DMS 273 (cell line): ENCODE results near the gene ZNF518A.
A peak's percentile ranks its signal among the peaks of the same experiment; 100 is the strongest.
"Not testable (repeated sequence)": the region's sequence is repeated elsewhere in the genome, so short reads cannot be mapped to it uniquely, and the experiment has no call there.

Experiments
- DNase-seq: peaks from one replicate; lab custom pipeline; 2025; ENCODE audit not compliant: unreplicated experiment; lab: John Stamatoyannopoulos, UW

ZNF518A gene

GRCh38 chr10:96136810-96137209 lies 6.7 kb downstream of the ZNF518A start:
- peak; percentile 31 for DNase-seq

DNA sequence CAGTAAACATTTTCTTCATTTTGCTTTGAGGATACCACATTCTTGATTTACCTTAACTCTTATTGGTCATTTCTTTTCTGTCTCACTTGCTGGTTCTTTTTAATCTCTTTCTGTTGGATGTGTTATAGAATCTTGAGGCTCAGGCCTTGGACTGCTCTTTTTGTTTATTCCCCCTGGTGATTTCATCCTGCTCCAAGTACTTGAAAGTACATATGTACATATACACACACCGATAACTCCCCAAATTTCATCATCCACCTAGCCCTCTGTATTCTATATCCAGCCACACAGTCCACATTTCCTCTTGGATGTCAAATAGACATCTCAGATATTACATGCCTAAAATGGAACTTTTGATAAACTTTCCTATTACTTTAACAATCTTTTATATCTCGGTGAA lies 7.5 kb downstream of the ZNF518A start:
- DNase-seq = no peak

DNA sequence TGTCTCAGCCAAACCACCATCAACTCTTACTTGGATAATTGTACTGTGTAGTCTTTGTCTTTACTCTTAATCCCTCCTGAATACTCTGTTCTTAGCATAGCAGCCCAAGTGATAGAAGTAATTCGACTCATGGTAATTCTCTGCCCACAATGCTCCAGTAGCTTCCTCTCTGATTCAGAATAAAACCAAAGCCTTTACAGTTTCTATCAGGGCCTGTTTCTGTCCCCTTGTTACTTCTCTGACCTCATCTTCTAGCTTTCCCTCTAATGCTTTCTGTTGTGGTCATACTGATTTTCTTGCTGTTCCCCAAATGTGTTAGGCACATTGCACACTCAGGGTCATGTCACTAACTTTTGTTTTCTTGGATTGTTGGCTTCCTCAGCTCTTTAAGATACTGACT lies 8.0 kb downstream of the ZNF518A start:
- no peak for DNase-seq

DNA sequence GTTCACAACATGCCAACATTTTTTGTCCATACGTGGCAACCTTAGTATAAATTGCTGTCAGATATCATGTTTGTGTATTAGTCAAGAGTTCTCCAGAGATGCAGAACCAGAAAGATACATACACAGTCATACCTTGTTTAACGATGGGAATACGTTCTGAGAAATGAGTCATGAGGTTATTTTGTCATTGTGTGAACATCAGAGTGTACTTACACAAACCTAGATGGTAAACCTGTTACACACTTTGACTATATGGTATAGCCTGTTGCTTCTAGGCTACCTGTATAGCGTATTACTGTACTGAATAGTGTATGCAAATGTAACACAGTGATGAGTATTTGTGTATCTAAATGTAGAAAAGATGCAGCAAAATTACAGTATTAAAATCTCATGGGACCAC lies 22.3 kb downstream of the ZNF518A start:
- no peak for DNase-seq

DNA sequence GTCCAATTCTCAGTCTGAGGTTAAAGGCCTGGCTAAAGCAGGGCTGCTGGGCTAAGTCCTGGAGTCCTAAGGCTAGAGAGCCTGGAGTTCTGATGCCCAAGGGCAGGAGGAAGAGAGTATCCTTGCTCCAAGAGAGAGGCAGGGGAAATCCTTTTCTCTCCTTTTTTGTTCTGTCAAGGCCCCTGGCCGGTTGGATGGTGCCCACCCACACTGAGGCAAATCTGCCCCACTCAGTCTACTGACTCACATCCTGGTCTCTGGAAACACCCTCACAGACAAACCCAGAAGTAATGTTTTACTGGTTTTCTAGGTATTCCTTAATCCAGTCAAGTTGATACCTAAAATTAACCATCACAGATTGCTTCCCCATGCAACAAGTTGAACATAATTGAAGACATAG lies 23.0 kb downstream of the ZNF518A start:
- no peak for DNase-seq

DNA sequence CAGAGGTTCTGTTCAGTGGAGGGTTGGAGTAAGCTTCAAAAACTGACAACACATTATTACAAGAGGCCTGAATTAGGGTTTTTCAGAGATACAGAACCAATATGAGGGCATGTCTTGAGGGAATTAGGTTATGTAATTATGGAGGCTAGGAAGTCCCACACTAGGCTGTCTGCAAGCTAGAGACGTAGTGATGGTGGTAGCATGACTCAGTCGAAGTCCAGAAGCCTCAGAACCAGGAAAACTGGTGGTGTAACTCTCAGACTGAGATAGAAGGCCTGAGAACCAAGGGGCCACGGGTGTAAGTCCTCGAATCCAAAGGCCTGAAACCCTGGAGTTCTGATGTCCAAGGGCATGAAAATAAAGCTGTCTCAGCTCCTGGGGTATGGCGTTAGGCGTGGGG lies 35.6 kb downstream of the ZNF518A start:
- no peak for DNase-seq

DNA sequence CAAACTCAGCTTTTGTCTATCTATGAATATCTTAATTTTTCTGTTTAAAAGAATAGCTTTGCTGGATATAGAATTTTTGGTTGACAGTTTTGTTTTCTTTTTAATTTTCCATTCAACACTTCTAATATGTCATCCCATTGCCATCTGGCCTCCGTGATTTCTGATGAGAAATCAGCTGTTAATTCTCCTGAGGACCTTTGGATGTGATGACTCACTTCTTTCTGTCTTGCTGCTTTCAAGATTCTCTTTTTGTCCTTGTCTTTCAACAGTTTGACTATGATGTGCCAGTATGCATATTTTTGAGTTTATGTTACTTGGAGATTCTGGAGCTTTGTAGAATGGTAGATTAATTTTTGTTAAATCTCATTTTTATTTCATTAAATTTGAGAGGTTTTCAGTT lies 38.4 kb downstream of the ZNF518A start:
- peak; percentile 6 for DNase-seq

DNA sequence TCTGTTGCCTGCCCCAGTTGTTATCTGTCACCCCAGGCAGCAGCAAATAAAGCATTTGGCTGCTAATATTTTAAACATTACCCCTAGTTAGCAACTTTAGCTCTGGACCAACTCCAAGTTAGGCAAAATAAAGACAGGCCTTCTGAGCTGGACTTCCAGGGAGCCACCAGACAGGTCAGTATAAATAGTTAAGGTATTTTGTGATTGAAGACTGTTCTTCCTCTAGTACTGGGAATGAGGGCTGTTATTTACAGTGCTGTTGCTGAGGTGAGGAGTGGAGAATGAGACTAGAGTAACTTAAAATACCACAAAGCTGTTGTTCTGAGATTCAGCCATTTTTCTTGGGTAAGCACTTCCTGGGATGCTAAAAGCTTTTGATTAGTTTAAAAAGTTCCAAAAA lies 40.1 kb downstream of the ZNF518A start:
- DNase-seq = no peak

- DNase-seq = no peak
Measured at GRCh38 chr10:96172666-96173065, 42.6 kb downstream of the ZNF518A start.

DNA sequence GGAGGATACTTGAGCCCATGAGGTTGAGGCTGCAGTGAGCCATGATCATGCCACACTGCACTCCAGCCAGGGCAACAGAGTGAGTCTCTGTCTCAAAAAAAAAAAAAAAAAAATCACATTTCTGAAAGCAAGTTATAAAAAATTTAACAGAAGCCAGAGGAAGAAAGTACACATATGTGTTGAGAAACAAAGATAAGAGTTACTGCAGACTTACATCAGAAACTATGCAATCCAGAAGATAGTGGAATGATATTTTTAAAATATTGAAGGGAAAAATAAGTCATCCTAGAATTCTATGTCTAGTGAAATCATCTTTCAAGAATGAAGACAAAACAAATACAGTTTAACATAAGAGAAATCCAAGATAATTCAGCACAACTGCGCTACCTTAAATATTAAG lies 46.9 kb downstream of the ZNF518A start:
- DNase-seq = no peak

- no peak for DNase-seq
Measured at GRCh38 chr10:96188421-96188820, 58.3 kb downstream of the ZNF518A start.

DNA sequence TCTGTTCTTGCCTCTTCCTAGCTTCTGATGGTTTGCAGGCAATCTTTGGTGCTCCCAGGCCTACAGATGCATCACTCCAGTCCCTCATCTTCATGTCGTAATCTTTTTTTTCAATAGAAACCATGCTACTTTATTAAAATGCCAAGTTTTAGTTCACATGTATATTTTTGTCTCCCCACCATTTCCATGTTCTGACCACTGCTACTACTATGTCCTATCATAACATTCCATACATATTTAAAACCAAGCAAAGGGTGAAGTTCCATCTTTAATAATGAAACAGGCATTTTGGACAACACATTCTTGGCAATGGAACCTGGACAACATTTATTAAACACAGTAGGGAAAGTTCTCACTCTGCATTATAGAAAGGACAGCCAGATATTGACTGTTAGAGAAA lies 58.8 kb downstream of the ZNF518A start:
- no peak for DNase-seq

GRCh38 chr10:96189505-96189904 lies 59.4 kb downstream of the ZNF518A start:
- DNase-seq = not testable (repeated sequence)

DNA sequence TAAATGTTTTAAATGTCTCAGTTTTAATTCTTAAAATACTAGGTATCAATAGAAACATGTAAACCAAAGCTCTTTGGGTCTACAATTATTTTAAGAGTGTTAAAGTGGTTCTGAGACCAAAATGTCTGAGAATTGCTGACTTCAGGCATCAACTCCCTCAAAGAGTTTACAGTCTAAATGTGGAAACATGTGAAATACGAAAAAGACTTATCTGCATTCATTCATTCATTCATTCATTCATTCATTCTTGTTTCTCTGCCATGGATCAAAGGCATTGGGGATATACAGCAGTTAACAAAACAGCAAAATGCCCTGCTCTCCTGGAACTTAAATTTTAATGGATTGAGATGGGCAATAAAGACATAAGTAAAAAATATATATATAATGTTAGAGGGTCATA lies 71.4 kb downstream of the ZNF518A start:
- DNase-seq = no peak

- DNase-seq = no peak
Measured at GRCh38 chr10:96205580-96205979, 75.5 kb downstream of the ZNF518A start.

DNA sequence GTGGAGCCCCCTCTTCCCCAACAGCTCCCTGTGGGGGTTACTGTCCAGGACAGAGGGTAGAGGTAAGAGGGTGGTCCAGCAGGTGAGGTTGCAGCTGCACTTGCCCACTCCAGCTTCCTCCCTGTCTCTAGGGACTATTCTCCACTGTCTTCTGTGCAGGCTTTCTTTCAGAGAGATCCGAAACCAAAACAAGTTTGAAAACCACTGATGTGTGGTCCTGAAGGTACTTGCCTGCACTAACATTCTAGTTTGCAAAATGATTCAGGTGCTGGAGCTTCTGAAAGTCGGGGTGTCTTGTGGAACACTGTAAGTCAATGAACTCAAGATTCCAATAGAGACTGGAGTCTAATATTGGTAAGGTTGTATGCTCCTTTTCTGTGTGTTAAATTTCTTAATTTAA lies 78.2 kb downstream of the ZNF518A start:
- no peak for DNase-seq

DNA sequence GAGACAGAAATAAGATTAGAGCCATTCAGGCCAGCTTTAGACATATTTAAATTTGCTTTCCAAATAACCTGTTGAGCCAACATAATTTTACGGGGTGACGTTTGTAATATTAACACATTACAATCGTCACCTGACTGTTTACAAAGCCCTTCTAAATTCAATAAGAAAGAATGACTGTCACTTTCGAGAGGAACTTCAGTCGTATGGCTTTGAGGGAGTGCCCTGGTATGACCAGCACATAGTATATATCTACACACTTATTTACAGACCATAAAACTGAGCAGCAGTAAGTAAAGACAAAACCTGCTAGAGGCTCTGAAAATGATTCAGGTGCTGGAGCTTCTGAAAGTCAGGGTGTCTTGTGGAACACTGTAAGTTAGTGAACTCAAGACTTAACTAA lies 78.8 kb downstream of the ZNF518A start:
- DNase-seq = no peak

DNA sequence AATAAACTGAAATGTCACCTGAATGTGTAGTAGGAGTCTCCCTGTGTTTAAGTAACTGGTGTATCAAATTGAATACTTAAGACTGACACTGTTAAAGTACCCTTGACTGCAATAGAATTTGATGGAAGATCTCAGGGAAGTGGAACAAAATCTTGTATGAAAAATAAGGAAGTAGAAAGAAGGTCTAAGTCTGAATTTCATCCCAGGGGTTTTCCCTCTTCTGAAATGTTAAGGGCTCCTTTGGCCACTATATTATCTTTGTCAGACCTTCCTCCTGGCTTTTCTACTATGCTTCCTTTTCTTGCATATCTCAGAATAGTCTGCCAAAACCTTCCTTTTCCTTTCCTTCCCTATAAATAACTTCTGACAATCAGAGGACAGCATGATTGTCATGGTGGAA lies 81.7 kb downstream of the ZNF518A start:
- DNase-seq = no peak

DNA sequence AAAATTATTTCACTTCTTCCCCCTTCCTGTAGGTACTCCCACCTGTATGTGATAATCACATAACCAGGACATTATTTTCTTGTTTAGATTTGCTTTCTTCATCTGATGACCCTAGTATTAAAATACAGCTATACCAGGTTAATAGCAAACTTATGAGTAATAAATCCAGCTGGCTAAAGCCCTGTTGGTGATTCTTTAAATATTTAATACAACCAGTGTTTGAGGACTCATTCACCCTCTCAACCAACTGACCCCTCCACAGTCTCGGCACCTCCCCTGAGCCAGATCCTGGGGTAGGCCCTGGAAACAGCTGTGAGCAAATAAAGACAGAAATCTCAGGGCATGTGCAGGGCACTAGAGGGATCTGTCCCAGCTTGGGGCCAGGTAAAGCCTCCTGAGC lies 82.8 kb downstream of the ZNF518A start:
- DNase-seq = no peak
